GM19025 (cell line): ENCODE measurements around the gene KRT85.
"Not testable (repeated sequence)": the region's sequence is repeated elsewhere in the genome, so short reads cannot be mapped to it uniquely, and the experiment has no call there.

Experiments used
- ATAC-seq: cut with Tn5 transposase; IDR thresholded peaks from one replicate; pipeline ENCODE4 v1.9.1; 2021; ENCODE audit warnings: mild to moderate bottlenecking, low read depth, moderate library complexity; ENCODE audit not compliant: unreplicated experiment

The KRT85 gene

GRCh38 chr12:52351196-52352059 is 15.9 kb downstream of the KRT85 start:
- ATAC-seq, result no peak

DNA sequence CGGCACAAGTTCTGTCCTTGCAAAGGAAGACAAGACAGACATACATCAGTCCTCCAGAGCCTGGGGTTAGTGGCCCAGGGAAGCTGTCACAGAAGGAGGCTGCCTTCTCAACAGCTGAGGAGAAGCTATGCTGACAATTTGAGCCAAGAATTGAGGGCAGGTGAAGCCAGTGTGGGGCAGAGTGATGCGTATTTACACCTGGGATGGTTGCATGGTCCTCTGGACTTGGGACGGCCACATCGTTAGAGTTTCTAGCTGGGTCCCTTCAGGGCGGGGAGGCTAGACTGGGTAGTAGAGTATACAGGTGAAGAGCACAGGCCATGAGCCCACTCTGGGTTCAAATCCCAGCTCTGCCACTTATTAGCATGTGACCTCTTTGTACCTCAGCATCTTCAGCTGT is 16.5 kb downstream of the KRT85 start:
- no peak for ATAC-seq

- ATAC-seq, result no peak
Measured at GRCh38 chr12:52350021-52350620, 17.2 kb downstream of the KRT85 start.

DNA sequence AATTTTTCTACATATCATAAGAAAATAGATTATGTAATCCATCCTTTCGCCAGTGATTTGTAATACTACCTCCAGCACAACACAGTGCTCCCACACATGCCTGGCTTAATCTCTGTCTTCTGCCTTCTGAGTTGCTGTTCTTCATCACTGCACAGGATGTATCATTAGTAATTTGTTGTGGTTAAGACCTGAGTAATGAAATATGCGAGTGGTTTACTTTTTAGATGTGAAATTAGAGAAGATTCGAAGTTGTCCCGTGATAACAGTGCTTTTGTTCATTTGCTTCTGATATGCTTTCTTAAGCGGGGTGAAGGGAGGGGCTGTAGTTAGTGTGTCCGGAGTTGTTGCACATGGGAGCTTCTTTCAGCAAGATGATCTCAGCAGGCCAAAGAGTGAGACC is 18.1 kb downstream of the KRT85 start:
- ATAC-seq, result no peak

GRCh38 chr12:52347551-52348510 is 19.4 kb downstream of the KRT85 start:
- ATAC-seq, result no peak

- ATAC-seq, result no peak
Measured at GRCh38 chr12:52347016-52347415, 20.3 kb downstream of the KRT85 start.

GRCh38 chr12:52346593-52346992 is 20.7 kb downstream of the KRT85 start:
- no peak for ATAC-seq

- not testable (repeated sequence) for ATAC-seq
Measured at GRCh38 chr12:52345041-52345440, 22.2 kb downstream of the KRT85 start.

GRCh38 chr12:52344111-52344510 is 23.2 kb downstream of the KRT85 start:
- no peak for ATAC-seq

GRCh38 chr12:52343550-52343949 is 23.7 kb downstream of the KRT85 start:
- ATAC-seq, result no peak

- no peak for ATAC-seq
Measured at GRCh38 chr12:52342781-52343490, 24.3 kb downstream of the KRT85 start.

DNA sequence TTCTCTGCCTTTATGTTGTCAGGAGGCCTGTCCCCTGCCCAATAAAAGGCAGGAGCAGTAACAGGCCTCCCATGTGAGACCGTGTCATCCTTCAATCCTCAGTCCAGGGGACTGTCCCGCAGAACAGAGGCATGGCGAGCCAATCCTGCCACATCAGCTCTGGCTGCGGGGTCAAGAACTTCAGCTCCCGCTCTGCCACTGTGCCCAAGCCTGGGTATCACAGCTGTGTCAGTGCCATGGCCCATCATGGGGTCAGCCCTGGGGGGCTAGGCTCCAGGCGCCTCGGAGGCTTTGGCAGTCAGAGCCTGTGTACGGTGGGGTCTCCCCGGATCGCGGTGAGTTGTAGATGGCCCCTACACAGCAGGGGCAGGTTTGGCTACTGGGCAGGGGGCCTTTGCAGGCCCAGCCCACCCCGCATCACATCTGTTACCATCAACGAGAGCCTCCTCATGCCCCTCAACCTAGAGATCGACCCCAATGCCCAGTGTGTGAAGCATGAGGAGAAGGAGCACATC is 26.2 kb downstream of the KRT85 start:
- no peak for ATAC-seq

DNA sequence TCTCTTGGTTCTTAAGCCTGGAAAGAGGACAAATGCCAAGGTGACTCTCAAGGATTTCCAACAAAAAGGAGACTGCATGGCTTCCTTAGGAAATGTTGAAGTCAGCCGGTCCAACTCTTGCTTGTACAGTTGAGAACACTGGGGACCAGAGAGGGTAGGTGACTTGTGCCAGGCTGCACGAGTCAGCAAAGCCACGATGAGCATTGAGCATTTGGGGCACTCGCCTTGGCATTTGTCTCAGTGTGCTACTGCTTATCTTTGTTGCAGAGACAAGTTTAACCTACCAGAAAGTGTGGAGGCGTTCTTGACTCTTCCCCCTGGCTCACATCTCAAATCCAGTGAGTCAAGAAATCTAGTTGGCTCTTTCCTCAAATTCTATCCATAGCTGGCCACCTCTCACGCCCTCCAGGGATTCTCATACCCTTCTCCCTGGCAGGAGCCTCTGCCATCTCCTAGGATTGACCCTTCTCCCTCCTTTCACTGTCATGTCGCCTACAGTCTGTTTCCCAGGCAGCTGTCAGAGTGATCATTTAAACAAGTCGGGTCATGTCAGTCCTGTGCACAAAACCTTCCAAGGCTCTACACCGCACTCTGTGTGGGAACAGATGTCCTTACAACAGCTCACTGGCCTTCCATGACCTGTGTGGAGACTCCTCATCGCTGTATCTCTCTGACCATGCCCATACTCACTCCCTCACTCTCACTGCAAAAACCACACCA is 28.9 kb downstream of the KRT85 start:
- ATAC-seq, result no peak

GRCh38 chr12:52337054-52337453 is 30.2 kb downstream of the KRT85 start:
- no peak for ATAC-seq

DNA sequence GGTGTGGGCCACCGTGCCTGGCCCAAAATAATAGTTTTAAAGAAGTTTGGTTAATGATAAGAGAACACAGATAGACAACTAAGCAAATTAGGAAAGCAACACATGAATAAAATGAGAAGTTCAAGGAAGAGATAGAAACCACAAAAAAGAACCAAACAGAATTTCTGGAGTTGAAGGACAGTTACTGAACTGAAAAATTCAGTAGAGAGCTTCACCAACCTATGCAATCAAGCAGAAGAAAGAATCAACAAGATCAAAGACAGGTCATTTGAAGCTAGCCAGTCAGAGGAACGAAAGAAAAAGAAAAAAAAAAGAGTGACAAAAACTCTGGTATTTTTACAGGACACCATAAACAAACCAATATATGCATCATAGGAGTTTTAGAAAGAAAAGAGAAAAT is 30.6 kb downstream of the KRT85 start:
- ATAC-seq, result no peak

DNA sequence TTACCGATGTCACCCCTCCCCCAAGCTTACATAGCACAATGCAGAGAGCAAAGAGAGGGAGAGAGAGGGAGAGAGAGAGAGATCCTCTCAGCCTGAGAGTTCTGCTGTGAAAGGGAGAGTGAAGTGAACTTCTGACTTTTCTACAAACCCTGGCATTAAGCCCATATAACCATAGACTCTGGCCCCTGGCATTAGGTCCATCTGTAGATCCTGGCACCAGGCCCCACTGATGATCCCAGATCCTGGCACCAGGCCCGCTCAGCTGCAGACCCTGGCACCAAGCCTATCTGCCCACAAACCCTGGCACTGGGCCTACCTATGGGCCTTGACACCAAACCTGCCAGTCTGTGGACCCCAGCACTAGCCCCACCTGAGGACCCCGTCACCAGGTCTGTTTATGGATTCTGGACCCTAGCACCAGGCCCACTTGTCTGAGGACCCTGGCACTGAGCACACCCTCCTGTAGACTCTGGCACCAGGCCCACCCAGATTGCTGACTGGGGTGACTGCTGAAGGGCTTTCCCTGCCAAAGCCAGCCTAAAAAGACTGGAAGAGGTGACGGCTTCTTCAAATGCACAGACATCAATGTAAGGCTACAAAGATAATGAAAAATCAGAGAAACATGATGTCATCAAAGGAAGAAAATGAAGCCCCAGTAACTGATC is 31.6 kb downstream of the KRT85 start:
- ATAC-seq, result no peak

- ATAC-seq, result no peak
Measured at GRCh38 chr12:52334185-52334584, 33.1 kb downstream of the KRT85 start.

DNA sequence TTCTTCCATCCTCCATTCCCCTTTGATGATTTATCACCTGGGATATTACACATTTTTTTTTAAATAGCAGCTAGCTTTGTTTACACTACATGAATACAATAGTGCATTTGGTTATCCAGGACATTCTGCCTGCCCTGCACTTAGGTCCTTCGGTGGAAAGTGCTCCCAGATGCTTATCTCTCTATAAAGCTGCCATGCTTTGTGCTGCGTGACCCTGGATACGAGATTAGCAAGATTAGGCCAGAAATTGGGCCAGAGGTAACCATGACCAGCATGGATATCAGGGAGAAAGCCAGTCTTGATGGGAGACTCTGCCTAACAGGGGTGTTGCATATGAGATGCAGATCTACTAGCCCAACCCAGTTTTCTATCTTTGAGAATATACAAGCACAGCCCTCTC is 34.0 kb downstream of the KRT85 start:
- ATAC-seq, result no peak

- ATAC-seq, result no peak
Measured at GRCh38 chr12:52332381-52332780, 34.9 kb downstream of the KRT85 start.
